NCI-H187 (cell line): ENCODE results near the gene LTA4H.

Experiments
- DNase-seq, 2 experiments: peaks; one replicate each; lab custom pipeline; 2025; lab: John Stamatoyannopoulos, UW

LTA4H gene

GRCh38 chr12:96034621-96035282, 635 bp downstream of the LTA4H start:
- peak in 1 of 2 experiments; percentile 6 for DNase-seq

DNA sequence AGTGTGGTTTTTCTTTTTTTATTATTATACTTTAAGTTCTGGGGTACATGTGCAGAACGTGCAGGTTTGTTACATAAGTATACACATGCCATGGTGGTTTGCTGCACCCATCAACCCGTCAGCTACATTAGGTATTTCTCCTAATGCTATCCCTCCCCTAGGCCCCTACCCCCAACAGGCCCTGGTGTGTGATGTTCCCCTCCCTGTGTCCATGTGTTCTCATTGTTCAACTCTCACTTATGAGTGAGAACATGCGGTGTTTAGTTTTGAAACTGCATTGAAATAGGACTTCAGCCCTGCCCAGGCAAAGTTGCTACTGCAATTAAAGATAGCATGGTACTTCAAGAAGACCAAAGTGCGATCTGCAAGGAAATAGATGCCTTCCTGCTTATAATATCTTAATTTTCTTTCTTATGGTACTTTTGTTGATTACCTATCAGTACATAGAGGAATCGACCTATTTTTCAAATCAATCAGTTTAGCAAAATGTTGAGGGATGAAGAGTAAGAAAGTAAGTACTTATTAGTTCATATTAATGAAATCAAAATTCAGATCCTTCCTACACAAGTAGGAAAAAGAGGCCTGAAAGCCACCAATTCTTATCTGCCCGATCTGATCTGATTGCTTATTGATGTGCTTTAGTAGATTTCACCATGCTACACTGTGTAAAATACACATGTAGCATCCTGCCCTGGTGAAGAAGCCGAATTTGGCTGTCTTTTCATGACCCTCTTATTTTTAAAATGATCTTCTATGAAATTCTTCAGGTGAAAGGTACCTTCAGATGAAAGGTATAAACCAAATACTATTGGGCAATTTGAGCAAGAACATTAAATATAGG, 1.6 kb downstream of the LTA4H start:
- DNase-seq = no peak

GRCh38 chr12:96029826-96030225, 5.6 kb downstream of the LTA4H start:
- no peak for DNase-seq

DNA sequence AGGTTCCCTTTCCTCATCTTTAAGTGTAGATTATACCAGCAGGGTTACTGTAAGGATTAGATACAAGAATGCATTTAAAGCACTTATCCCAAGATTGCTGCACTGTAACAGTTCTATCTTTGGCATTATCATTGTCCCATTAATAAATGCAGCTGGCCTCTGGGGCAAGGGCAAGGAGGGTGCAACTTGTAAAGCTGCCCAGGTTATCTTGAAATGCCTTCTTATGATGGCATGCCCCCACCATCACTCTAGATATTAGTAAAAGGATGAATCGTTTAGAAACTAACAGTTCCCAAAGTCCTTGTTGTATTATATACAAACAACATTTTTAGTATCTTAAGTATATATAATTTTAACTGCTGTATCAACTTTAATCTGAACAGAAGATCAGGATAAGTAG, 6.8 kb downstream of the LTA4H start:
- no peak for DNase-seq

GRCh38 chr12:96026331-96026730, 9.1 kb downstream of the LTA4H start:
- no peak for DNase-seq

DNA sequence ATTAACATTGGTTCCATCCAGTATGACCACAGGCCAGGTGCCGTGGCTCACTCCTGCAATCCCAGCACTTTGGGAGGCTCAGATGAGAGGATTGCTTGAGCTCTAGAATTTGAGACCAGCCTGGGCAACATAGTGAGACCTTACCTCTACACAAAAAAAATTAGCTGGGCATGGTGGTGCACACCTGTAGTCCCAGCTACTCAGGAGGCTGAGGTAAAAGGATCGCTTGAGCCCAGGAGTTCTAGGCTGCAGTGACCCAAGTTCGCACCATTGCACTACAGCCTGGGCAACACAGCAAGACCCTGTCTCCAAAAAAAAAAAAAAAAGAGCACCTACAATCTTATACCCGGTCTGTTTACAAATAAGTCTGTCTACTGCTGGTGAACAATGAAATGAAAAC, 9.9 kb downstream of the LTA4H start:
- DNase-seq = no peak

DNA sequence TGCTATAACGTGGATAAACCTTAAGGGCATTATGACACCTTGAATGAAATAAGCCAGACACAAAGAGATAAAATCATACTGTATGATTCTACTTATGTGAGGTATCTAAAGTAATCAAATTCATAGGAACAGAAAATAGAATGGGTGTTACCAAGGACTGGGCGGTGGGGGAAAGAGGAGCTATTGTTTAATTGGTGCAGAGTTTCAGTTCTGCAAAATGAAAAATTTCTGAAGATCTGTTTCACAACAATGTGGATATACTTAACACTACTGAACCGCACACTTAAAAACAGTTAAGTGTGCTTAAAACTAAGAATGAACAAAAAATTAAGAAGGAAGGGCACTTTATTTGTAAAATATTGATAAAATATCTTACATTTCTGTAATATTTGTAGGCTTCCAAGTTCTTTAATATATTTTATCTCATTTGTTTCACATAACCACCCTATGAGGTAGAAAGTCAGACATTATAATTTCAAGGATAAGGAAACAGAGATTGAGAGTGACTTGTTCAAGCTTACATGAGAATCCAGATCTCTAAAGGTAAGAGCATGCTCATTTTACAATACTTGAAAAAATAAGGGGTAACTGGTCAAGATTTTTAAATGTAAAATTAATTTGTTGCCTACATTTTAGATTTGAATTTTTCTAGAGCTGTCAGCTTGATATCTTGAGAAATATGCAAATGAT, 14.9 kb downstream of the LTA4H start:
- no peak for DNase-seq

DNA sequence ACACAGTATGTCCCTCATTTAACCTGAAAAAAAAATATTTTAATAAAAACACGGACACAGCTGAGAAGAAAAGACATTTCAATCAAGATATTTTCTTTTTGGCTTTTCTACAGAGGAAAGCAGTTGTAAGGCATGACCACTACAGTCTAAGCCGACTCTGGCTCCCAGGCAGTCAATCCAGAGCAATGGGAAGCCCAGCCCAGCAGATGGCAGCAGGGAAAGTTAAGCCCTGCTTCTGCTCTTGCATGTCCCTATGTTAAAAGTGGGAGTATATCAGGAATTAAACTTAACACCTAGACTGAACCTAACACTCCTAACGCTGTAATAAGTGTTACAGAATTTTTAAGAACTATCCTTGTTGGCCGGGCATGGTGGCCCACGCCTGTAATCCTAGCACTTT, 19.7 kb downstream of the LTA4H start:
- no peak for DNase-seq

GRCh38 chr12:96014943-96015599, 20.3 kb downstream of the LTA4H start:
- no peak for DNase-seq

GRCh38 chr12:96007729-96008128, 27.7 kb downstream of the LTA4H start:
- DNase-seq = no peak

- DNase-seq = no peak
Measured at GRCh38 chr12:96006727-96007126, 28.7 kb downstream of the LTA4H start.

DNA sequence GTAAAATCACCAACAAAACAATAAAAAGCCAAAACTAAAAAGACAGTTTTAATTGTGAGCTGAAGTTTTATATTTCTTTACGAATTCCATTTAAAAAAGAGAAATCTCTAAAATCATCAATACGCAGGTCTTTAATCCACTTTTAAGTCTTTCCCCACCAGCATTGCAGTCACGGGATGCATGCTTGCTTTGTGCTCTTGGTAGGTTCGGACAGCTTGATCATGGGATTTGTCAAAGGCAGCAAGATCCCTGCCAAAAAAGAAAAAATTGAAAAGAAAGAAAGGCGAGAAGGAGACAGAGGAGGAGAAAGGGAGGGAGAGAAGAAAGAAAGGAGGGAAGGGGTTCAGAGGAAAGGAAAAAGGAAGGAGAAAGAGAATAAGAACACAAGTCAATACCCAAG, 34.5 kb downstream of the LTA4H start:
- no peak for DNase-seq

DNA sequence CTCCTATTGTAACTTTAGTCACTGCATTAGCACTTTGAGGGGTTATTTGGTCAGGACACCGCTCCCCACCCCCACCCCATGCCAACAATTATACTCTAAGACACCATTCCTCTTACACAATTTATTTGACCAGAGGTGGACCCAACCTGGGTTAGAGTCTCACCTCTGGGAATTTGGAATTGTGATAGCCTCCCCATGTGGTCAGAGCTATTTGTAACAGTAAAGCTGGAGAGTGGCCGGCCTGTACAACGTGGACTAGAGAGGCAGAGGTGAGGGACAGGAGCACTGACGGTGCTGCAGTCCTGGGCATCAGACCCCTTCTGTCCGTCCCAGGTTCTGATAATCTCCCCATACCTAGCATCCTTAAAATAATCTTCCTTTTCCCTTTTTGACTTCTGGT, 35.9 kb downstream of the LTA4H start:
- no peak for DNase-seq

DNA sequence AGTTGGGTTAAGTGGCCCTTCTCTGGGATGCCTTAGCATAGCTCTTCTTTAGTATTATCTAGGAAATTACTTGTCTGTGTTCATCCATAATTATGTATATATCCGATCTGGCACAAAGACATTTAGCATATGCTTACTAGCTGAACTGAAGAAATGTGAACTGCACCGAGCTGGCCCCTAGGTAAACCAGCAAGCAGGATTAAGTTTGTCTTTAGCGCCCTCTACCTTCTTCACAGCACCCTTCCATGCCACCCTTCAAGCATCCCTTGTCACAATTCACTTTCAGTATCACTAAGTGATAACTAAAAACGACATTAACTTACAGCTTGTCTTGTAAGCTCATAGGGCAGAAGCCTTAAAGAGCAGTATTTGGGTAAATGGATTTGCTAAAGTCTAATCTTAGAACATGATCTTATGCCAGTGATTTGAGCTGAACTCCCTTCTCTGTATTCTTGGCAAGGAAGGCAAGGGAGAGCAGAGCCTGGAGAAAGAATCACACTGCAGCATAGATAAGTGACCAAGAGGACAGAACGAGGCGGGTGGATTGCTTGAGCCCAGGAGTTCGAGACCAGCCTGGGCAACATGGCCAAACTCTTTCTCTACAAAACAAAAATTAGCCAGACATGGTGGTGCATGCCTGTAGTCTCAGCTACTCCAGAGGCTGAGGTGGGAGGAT, 36.6 kb downstream of the LTA4H start:
- peak; percentile 2 to 4 for DNase-seq

GRCh38 chr12:95997911-95998510, 37.4 kb downstream of the LTA4H start:
- no peak for DNase-seq

- DNase-seq = no peak
Measured at GRCh38 chr12:95997276-95997675, 38.1 kb downstream of the LTA4H start.

- no peak for DNase-seq
Measured at GRCh38 chr12:95996034-95996658, 39.2 kb downstream of the LTA4H start, which contains the start of gene HAL. TSS of gene HAL (minus strand) at chr12:95996344. CDS start at chr12:95995910, 434 bp downstream.

- DNase-seq = no peak
Measured at GRCh38 chr12:95995238-95996031, 40.0 kb downstream of the LTA4H start.

- DNase-seq = no peak
Measured at GRCh38 chr12:95994476-95994875, 40.9 kb downstream of the LTA4H start.

DNA sequence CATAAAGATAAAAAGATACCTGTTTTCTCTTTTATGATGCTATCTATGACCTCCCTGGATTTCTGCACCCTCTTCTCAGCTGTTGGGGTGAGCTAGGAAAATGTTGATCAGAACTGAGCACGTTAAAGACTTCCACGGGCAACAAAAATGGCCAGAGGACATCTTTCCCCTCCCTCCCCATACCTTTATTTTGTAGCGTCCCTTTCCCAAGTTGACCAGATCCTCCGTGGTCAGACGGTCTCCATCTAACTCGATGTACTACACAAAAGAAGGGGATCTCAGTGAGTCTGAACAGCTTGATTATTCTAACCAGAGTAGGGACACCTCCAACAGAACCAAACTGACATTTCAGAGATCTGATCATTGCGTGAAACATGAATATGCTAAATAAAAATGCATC, 41.5 kb downstream of the LTA4H start:
- no peak for DNase-seq
